CMK (cell line): ENCODE measurements around the gene SPG11.

Experiments
- DNase-seq: peaks from one replicate; pipeline ENCODE4 v3.0.0-alpha.2; 2010; ENCODE audit warnings: low read depth

Gene SPG11

DNA sequence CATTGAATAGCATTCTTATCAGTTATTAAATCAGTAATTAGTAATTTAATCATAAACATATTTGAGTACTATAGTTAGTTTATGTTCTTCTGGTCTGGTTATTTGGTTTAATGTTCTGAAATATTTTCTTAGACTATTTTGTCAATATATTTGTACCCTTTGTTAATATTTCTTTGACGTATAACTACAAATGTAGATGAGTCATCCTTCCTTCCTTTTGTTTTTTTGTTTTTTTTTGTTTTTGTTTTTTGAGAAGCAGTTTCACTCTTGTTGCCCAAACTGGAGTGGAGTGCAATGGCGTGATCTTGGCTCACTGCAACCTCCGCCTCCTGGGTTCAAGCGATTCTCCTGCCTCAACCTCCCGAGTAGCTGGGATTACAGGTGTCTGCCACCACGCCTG is 143.9 kb downstream of the SPG11 start:
- no peak for DNase-seq

DNA sequence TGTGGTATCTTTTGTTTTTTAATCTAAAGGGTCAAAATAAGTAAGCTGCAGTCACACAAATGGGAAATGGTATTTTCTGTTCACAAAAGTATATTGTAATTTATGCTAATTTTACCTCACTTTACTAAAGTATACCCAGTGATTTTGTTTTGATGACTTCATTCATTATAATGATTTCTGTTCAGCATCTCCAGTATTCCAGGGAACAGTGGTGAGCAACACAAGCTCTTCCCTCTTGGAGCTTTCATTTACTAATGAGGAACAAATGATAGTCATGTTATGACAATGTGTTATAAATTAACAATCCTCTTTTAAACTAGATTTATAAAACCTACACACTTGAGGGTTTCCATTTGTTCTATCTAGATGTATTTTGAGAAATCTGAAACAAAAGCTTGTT is 147.0 kb downstream of the SPG11 start:
- no peak for DNase-seq
